HG03342 (cell line): ENCODE data around the gene NCOA4.
"Not testable (repeated sequence)": the region's sequence is repeated elsewhere in the genome, so short reads cannot be mapped to it uniquely, and the experiment has no call there.

Experiments
- ATAC-seq: cut with Tn5 transposase; IDR thresholded peaks from one replicate; pipeline ENCODE4 v1.9.1; 2021; ENCODE audit warnings: mild to moderate bottlenecking, moderate library complexity; ENCODE audit not compliant: unreplicated experiment

NCOA4 gene

DNA sequence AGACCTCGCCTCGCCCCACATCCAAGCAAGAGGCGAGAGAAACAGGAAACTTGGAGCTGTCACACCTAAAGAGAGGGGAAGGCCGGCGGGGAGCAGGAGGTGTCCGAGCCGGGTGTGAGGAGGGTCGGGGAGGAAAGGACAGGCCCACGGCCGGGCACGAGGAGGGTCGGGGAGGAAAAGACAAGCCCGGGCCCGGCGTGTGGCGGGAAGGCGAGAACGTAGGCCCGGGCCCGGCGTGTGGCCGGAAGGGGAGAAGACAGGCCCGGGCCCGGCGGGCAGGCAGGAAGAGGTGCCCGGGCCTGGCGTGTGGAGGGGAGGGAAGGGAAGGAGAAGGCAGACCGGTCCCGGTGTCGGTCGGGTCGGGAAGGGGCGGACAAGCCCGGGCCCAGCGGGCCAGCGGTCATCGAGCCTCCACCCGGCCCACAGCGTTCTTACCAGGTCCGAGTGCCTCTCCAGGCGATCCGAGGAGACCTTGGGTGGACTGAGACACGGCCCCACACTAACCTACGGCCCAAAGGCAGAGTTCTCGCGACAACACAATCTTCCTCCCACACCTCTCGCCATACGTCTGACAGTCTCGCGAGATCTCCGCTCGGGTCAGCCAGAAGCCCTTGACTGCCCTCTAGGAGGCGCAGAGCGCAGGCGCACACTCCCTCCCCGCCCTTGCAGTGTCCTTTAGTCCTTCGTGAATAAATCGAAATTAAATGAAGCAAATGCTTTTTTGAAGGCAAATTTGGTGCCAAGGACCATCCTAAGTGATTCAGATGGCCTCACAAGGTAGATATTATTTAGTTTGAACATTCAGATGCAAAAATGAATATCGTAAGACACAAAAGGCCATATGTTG is at the start of gene NCOA4:
TSS of gene NCOA4 (minus strand) at position 533 of the 847 bp plus-strand sequence. CDS start 13,943 bp downstream, outside the sequence.
- peak; percentile 96 for ATAC-seq

DNA sequence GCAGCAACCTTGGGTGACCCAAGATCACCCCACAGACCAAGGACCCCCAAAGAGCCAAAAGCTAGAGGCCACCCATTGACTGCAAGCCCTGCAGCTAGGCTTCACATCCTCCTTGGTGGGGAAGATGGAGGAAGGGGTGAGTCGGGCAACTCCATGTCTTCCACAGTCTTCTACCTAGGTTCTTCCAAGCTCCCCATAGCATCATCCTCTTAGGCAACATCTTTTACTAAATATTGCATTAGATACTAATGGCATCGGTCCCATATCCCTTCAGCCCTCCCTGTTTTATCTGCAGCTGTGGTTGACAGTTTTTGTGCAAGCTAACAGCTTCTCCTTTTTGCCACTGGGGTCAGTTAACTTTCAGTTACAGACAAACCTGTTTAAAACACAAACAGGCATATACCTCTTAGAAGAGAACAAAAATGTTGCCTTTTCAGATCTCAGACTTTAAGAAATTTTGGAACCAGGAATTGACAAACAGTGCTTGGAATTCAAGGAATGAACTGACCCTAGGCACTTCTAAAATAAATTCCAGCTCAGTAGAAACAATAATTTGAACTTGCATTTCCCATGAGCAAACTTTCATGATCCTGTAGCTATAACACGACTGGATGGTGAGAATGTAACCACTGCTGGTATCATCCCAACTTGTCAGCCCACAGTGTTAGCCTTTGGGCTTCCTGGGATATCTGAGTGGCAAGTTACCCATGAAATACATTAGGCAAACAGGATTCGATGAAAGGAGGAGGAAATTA is 49.6 kb upstream of the NCOA4 start:
- no peak for ATAC-seq

DNA sequence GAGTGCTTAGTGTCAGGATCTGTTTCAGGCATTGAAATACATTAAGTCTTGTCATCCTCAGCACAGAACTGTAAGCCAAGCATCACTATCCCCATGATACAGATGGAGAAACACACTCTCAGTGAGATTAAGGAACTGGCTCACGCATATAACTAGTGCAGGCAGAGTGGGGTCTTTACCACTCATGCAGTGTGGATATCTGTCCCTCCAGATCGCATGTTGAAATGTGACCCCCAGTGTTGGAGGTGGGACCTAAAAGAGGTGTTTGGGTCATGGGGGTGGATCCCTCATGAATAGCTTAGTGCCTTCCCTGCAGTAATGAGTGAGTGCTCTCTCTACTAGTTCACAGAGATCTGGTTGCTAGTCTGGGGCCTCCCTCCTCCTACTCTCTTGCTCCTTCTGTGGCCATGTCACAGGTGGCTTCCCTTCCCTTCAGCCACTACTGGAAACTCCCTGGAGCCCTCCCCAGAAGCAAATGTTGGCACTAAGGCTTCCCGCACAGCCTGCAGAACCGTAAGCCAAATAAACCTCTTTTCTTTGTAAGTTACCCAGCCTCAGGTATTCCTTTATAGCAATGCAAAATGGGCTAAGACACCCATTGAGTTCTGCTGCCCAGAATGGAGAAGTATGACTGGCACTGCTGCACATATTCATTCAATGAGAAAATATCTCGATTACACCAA is 47.4 kb upstream of the NCOA4 start:
- ATAC-seq, result no peak

DNA sequence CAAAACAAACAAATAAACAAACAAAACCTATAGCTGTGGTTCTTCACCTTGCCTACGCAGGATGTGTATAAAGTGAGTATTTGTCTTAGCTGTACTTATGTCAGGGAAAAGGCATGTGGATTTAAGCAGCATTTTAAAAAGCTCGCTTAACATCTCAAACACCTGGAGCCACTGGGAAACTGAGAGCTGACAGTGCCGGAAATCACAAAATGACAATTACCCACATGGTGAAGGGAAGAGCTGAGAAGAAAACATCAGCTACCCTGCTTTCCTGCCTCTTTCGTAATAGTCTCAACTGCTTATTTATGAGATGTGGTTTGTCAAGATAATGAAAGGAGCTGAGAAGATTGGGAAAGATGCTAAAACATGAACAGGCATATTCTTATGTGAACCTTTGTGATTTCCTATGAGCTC is 46.7 kb upstream of the NCOA4 start:
- no peak for ATAC-seq

DNA sequence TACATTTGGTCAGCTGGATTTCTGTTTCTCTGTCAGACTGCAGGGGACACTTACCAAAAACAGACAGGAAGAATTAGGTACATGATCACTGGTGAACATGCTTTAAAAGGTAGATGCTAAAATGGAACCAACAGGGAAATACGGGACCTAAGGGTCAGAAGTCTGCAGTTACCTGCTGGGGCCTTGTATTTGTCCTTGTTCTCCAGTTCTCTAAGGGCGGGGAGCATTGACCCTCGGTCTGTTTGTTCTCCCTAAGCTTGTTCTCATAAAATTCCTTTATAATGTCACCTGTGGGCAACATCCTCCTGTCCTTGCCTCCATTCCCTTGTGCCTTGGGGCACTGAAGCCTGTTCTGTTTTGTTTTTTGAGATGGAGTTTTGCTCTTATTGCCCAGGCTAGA is 45.4 kb upstream of the NCOA4 start:
- no peak for ATAC-seq

DNA sequence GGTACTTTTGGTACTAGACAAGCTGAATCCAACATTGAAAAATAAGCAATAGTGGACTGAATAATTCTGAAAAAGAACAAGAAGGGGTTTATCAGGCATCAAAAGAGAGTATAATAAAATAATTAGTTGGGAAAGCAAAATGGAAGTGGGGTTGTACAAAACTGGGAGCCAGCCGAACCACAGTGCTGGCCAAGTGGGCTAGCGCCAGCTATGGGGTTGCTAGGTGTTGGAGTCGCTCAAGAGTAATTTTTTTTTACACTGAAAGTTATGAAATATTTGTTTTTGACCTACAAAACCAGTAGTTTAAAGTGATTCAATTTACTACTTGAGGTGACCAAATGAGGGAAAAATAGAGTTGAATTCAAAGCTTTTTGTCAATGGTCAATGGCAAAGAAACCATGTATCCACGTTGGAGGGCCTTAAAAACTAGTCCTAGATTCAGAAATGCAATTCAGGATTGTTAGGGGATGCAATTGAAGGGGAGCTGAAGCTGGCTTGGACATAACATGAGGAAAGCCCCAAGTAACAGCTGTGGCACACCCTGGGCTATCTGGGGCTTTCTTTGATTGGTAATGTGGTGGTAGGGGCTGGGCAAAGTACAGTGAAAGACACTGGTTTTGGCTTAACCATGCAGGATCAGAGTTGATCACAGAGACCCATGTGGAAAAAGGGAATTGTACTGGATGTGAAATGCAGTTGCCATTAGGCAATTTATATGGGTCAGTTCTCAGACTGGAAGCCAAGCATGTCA is 43.9 kb upstream of the NCOA4 start:
- no peak for ATAC-seq

DNA sequence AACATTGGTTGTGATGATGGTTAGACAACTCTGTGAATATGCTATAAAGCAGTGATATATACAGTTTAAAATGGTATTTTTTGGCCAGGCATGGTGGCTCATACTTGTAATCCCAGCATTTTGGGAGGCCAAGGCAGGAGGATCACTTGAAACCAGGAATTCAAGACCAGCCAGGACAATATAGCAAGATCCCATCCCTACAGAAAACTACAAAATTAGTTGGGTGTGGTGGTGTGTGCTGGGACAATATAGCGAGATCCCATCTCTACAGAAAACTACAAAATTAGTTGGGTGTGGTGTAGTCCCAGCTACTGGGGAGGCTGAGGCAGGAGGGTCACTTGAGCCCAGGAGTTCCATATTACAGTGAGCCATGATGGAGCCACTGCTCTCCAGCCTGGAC is 43.1 kb upstream of the NCOA4 start:
- no peak for ATAC-seq

DNA sequence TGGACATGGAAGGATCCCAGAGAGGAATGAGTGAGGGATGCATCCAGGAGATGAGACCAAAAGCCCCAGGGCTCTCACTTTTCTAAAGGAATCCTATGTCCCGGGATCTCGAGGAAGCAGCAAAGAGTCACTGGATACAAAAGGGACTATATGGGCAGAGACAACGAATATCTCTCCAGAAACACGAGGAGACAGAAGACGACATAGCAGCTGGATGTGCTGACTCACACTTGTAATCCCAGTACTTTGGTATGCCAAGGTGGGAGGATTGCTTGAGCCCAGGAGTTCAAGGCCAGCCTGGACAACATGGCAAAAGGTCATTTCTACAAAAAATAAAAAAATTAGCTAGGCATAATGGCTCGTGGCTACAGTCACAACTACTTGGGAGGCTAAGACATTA is 40.3 kb upstream of the NCOA4 start:
- ATAC-seq, result no peak

DNA sequence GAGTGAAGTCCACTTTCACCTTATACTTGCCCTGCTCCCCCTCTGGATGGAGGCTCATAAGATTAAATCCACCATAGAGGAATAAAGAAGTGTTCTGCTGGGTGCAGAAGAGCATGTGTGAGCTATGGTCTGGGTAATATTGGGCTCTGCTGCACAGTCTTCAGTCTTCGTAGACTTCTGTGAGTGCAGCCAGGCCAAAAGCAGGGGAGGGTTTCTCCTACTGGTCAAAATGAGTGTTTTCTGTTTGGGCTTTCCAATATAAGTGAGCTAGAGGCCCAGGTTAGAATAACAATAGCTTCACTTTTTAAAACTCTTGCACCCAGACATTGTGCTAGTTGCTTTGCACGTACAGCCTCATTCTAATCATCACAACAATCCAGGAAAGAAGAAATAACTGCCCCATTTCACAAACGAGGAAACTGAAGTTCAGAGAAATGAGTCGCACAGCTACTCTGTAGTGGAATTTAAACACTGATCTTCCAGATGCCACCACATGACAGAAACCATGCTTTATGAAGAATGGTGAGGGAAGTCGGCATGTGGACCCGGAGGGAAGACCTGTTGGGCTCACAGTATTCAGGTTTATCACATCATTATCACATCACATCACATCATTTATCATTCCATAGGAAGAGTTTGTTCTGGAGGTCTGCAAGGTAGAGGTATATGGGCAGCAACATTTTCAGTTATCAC is 39.5 kb upstream of the NCOA4 start:
- no peak for ATAC-seq

DNA sequence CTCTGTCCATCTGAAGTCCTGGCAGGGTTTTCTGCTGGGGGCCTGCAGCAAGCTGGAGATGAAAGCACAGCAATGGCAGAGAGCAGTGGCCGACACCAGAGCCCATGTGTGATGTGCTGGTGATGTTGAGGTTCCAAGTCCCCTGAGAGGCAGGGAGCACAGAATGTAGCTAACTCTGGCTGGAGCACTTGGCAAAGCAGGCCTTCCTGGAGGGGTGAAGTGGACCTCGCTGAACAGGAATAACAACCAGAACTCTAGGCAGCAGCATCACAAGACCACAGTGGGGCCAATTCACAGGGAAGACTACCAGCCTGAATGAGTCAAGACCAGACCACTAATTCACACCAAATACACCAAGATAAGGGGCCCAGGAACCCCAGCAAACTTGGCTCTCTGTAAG is 38.5 kb upstream of the NCOA4 start:
- no peak for ATAC-seq

DNA sequence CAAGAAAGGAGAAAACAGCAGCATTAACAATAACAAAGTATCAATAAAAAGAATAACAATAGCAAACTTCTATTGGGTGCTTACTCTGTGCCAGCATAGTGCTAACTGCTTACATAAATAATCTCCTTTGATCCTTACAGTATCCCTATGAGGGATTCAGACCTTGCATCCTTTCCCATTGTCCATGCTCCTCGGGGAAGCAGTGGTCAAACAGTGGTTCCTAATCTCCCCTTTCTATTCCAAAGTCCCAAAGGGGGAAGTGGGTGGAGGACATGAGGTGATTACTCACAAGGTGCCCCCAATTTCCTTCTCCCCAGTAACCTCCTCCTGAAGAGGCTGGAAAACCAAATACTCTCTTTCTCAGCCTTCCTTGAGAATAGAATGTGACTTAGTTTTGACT is 37.7 kb upstream of the NCOA4 start:
- ATAC-seq, result no peak

DNA sequence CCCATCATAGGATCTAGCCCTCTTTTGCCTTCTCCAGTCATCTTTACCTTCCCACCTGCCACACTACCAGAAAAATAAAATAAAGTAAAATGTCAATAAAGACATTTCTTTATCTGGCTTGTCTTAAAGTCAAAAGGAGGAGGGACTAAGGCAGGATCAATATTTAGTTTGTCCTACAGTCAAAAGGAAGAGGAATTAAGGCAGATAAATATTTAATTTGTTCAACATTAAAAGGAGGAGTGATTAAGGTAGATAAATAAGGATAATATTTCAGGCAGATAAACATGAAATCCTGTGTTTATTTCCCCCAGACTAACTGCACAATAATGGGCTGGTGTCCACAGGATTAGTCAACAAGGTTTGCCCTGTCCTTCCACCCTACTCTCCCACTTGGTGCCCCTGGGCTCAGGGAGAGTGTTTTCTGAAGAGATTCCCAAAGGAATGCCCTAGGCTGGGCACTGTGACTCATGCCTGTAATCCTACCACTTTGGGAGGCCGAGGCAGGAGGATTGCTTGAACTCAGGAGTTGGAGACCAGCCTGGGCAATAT is 33.9 kb upstream of the NCOA4 start:
- no peak for ATAC-seq

DNA sequence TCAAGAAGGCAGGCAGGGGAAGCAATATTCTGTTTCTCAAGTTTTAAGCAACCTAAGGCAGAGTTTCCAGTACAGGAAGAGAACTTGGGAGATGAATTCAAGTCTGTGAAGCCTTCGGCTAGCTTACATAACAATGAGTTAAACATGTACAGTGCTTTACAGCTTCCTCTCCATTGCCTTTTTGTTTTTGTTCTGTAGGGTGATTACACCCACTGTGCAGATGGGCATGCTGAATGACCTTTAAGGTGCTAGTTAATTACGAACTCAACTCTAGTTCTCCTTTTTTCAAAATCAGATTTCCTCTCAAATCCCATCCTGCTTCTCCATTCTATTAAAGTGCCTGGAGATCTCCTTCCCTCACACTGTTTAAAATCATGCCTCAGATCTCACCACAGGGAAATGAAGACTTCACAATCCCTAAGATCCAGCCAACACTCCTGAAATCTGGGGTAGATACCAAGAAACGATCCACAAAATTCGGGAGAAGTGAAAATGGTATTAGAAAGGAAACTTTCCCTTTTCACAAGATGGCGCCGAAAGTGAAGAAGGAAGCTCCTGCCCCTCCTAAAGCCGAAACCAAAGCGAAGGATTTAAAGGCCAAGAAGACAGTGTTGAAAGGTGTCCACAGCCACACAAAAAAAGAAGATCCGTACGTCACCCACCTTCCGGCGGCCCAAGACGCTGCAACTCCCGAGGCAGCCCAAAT is 32.5 kb upstream of the NCOA4 start:
- no peak for ATAC-seq

DNA sequence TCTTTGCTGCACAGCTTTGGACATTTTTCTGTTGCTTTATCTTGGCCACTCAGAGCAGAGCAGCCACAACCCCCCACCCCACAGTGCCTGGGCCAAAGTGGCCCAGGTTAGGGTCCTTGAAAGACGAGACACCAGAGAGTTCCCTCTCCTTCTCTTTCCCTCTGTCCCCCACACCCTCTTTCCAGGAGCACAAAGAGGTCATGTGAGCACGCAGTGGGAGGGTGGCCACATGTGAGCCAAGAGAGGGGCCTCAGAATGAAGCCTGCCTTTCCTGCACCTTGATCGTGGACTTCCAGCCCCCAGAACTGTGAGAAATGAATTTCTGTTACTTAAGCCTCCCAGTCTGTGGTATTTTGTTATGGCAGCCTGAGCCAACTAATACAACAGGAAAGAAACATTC is 30.3 kb upstream of the NCOA4 start:
- no peak for ATAC-seq

DNA sequence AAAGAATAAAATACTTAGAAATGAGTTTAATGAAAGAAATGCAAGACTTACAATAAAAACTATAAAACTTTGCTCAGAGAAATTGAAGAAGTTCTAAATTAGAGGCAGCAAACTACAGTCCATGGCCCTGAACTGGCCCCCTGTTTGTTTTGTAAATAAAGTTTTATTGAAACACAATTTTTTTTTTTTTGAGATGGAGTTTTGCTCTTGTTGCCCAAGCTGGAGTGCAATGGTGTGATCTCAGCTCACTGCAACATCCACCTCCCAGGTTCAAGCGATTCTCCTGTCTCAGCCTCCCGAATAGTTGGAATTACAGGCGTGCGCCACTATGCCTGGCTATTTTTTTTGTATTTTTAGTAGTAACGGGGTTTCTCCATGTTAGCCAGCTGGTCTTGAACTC is 27.5 kb upstream of the NCOA4 start:
- not testable (repeated sequence) for ATAC-seq

DNA sequence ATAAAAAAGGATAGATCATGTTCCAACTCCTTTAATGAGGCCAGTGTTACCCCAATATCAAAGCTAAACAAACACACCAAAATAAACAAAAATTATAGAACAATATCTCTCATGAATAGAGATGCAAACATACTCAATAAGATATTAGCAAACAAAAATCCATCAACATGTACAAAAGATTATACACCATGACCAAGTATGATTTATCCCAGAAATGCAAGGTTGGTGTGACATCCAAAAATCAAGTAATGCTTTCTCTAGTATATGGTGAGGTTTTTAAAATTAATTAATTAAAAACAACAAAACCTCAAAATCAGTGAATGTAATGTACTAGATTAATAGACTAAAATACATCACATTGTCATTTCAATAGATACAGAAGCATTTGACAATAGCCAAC is 26.6 kb upstream of the NCOA4 start:
- ATAC-seq, result no peak

DNA sequence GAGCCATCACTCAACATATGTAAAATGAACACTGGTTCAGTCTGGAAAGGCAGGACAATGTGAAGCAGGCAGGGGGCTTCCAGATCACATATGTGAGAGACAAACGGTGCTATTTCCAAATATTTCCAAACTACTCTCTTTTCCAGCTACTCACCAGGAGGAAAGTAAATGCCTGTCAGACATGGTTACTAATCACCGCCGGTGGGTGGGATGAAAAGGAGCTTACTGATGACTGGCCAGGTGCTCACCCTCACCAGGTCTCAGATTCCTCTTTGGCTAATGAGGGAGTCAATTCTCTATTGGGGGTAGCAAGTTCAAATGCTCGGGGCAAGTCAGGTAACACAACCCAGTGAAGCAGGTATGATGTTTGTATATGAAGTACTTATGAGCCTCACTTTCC is 25.3 kb upstream of the NCOA4 start:
- no peak for ATAC-seq

DNA sequence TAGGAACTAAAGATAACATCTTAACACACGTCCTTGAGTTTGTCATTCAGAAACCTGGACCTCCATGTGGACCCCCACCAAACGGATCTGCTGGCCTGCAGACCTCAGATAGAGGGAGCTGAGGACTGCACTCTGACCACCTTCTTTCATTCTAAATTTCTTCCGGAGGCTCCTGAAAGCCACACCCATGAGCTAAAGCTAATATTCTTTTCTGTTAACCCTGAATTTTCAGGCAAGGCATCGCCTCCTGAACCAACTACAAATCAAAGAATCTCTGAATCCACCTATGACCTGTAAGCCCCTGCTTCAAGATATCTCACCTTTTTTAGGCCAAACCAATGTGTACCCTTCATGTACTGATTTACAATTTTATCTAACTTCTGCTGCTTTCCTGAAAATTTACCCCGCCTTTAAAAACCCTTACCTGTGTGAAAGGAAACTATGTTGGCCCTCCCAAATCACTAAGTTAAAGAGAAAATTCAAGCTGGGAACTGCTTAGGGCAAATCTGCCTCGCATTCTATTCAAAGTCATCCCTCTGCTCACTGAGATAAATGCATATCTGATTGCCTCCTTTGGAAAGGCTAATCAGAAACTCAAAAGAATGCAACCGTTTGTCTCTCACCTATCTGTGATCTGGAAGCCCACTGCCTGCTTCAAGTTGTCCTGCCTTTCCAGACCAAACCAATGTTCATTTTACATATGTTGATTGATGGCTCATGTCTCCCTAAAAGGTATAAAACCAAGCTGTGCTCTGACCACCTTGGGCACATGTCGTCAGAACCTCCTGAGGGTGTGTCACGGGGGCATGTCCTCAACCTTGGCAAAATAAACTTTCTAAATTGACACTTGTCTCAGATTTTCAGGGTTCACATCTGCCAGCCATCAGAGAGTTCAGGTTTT is 23.4 kb upstream of the NCOA4 start:
- no peak for ATAC-seq
